ENCODE data around the gene MTAP. TPM values are rescaled to one million over a fixed set of nuclear protein-coding genes. Genes with fewer than 3 reads are reported as not detected.

Gene MTAP
- polyA plus RNA-seq, 1 donor from 2014 or later, result 7.7 TPM

DNA sequence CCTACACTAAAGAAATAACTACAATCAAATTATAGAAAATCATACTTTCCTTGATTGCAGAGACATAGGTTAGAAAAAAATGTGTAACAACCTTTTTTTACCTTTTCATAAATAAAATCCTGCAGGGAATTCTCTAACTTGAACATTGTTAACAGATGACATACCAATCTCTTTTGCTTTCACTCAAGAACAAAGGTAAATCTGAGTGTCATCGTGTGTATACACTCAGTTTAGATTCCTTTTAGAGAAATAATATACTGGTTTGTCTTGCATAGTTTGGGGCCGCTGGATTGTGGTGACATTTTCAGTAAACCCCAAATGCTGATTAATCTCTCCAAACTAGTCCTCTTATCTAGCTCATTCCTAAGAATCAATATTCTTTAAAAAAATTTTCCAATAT lies 20.8 kb upstream of the MTAP start:
- no peaks in the 10 kb centered on the region for H3F3A ChIP-seq (ENCODE audit: insufficient read depth, low read length, poor library complexity, severe bottlenecking)
- no peaks in the 10 kb centered on the region for H3K27me3 ChIP-seq (ENCODE audit: insufficient read depth, low read depth, low read length)
- no peaks in the 10 kb centered on the region for H3K79me2 ChIP-seq (replicated peaks; ENCODE audit: insufficient read depth, low read length)
- no peaks in the 10 kb centered on the region for H3K9me3 ChIP-seq (ENCODE audit: low read length)
- no peaks in the 10 kb centered on the region for H4K20me1 ChIP-seq (ENCODE audit: insufficient read depth)
- H3K9ac ChIP-seq (ENCODE audit: low read length), result no peak overlapping the region
- TF ChIP-seq, protein P1, sequence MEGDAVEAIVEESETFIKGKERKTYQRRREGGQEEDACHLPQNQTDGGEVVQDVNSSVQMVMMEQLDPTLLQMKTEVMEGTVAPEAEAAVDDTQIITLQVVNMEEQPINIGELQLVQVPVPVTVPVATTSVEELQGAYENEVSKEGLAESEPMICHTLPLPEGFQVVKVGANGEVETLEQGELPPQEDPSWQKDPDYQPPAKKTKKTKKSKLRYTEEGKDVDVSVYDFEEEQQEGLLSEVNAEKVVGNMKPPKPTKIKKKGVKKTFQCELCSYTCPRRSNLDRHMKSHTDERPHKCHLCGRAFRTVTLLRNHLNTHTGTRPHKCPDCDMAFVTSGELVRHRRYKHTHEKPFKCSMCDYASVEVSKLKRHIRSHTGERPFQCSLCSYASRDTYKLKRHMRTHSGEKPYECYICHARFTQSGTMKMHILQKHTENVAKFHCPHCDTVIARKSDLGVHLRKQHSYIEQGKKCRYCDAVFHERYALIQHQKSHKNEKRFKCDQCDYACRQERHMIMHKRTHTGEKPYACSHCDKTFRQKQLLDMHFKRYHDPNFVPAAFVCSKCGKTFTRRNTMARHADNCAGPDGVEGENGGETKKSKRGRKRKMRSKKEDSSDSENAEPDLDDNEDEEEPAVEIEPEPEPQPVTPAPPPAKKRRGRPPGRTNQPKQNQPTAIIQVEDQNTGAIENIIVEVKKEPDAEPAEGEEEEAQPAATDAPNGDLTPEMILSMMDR (IDR thresholded peaks at IDR 0.05; ENCODE audit: poor library complexity, severe bottlenecking), result no peak
- no peak for TF ChIP-seq RAD21 (conservative IDR thresholded peaks at IDR 0.05)
- no peak for TF ChIP-seq POLR2AphosphoS5 (IDR thresholded peaks at IDR 0.05)
- no peak for TF ChIP-seq MXI1 (conservative IDR thresholded peaks at IDR 0.05; ENCODE audit: poor library complexity, severe bottlenecking)
- TF ChIP-seq SMC3 (conservative IDR thresholded peaks at IDR 0.05; ENCODE audit: poor library complexity), result no peak
- TF ChIP-seq TAF1 (IDR thresholded peaks at IDR 0.05; ENCODE audit: low read depth), result no peak
- TF ChIP-seq EP300 (conservative IDR thresholded peaks at IDR 0.05; ENCODE audit: poor library complexity, severe bottlenecking), result no peak
- TF ChIP-seq, protein P2, sequence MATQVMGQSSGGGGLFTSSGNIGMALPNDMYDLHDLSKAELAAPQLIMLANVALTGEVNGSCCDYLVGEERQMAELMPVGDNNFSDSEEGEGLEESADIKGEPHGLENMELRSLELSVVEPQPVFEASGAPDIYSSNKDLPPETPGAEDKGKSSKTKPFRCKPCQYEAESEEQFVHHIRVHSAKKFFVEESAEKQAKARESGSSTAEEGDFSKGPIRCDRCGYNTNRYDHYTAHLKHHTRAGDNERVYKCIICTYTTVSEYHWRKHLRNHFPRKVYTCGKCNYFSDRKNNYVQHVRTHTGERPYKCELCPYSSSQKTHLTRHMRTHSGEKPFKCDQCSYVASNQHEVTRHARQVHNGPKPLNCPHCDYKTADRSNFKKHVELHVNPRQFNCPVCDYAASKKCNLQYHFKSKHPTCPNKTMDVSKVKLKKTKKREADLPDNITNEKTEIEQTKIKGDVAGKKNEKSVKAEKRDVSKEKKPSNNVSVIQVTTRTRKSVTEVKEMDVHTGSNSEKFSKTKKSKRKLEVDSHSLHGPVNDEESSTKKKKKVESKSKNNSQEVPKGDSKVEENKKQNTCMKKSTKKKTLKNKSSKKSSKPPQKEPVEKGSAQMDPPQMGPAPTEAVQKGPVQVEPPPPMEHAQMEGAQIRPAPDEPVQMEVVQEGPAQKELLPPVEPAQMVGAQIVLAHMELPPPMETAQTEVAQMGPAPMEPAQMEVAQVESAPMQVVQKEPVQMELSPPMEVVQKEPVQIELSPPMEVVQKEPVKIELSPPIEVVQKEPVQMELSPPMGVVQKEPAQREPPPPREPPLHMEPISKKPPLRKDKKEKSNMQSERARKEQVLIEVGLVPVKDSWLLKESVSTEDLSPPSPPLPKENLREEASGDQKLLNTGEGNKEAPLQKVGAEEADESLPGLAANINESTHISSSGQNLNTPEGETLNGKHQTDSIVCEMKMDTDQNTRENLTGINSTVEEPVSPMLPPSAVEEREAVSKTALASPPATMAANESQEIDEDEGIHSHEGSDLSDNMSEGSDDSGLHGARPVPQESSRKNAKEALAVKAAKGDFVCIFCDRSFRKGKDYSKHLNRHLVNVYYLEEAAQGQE (IDR thresholded peaks at IDR 0.05; ENCODE audit: borderline replicate concordance), result no peak
- TF ChIP-seq EZH2 (IDR thresholded peaks at IDR 0.05; ENCODE audit: borderline replicate concordance, insufficient read depth, low read length, poor library complexity, severe bottlenecking), result no peak
- H3K4me2 ChIP-seq (ENCODE audit: low read length), result no peak overlapping the region
- no peak overlapping the region for H2AFZ ChIP-seq (ENCODE audit: low read depth, low read length)
- no peak overlapping the region for H3K4me3 ChIP-seq (ENCODE audit: low read length)
- no peaks in the 10 kb centered on the region for H3K36me3 ChIP-seq (ENCODE audit: insufficient read depth, low read length)
- H3K9me2 ChIP-seq (ENCODE audit: insufficient read depth, low read length), result no peaks in the 10 kb centered on the region
- H3K27ac ChIP-seq (ENCODE audit: low read length), result no peak overlapping the region

- TF ChIP-seq, protein P2 (IDR thresholded peaks at IDR 0.05; ENCODE audit: borderline replicate concordance), result no peak
- TF ChIP-seq TAF1 (IDR thresholded peaks at IDR 0.05; ENCODE audit: low read depth), result no peak
- TF ChIP-seq EZH2 (IDR thresholded peaks at IDR 0.05; ENCODE audit: borderline replicate concordance, insufficient read depth, low read length, poor library complexity, severe bottlenecking), result no peak
- no peak for TF ChIP-seq MXI1 (conservative IDR thresholded peaks at IDR 0.05; ENCODE audit: poor library complexity, severe bottlenecking)
- TF ChIP-seq POLR2AphosphoS5 (IDR thresholded peaks at IDR 0.05), result no peak
- TF ChIP-seq SMC3 (conservative IDR thresholded peaks at IDR 0.05; ENCODE audit: poor library complexity), result no peak
- Histone ChIP-seq H3K27me3 (ENCODE audit: insufficient read depth, low read depth, low read length) (no peaks in the 10 kb centered on the region), H3K9me3 (ENCODE audit: low read length) (no peaks in the 10 kb centered on the region), H3K36me3 (ENCODE audit: insufficient read depth, low read length) (no peaks in the 10 kb centered on the region), H3K27ac (ENCODE audit: low read length) (no peak overlapping the region), H4K20me1 (ENCODE audit: insufficient read depth) (no peaks in the 10 kb centered on the region), H3K9me2 (ENCODE audit: insufficient read depth, low read length) (no peaks in the 10 kb centered on the region), H3K9ac (ENCODE audit: low read length) (no peak overlapping the region), H3K4me2 (ENCODE audit: low read length) (no peak overlapping the region), H2AFZ (ENCODE audit: low read depth, low read length) (no peak overlapping the region), H3K4me3 (ENCODE audit: low read length) (no peak overlapping the region), H3F3A (ENCODE audit: insufficient read depth, low read length, poor library complexity, severe bottlenecking) (no peaks in the 10 kb centered on the region), H3K79me2 (replicated peaks; ENCODE audit: insufficient read depth, low read length) (no peaks in the 10 kb centered on the region)
Observed at GRCh38 chr9:21782205-21782604, 20.2 kb upstream of the MTAP start.

Data from neural cell (in vitro differentiated cells).